NCI-H82 treated with DMSO at 0.1 percent for 48 hours (cell line): Measurements from ENCODE around the gene REXO1.
A peak's percentile ranks its signal among the peaks of the same experiment; 100 is the strongest.
"Not testable (repeated sequence)": the region's sequence is repeated elsewhere in the genome, so short reads cannot be mapped to it uniquely, and the experiment has no call there.

Experiments
- DNase-seq: peaks from one replicate; lab custom pipeline; 2025; ENCODE audit not compliant: unreplicated experiment; lab: John Stamatoyannopoulos, UW

The REXO1 gene

DNA sequence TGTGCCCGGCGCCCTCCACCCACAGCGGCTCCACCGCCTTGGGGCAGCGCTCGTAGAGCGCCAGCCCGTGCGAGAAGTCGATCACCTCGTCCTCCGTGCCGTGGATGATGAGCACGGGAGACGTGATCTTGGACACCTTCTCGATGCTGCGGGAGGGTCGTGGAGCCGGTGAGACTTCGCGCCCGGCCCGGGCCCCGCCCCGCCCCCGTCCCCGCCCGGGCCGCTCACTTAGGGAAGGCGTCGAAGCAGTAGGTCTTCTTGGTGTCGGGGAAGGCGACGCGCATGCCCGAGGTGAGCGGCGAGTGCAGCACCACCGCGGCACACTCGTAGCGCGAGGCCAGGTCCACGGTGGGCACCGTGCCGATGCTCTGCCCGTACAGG is 29.0 kb upstream of the REXO1 start:
- not testable (repeated sequence) for DNase-seq

DNA sequence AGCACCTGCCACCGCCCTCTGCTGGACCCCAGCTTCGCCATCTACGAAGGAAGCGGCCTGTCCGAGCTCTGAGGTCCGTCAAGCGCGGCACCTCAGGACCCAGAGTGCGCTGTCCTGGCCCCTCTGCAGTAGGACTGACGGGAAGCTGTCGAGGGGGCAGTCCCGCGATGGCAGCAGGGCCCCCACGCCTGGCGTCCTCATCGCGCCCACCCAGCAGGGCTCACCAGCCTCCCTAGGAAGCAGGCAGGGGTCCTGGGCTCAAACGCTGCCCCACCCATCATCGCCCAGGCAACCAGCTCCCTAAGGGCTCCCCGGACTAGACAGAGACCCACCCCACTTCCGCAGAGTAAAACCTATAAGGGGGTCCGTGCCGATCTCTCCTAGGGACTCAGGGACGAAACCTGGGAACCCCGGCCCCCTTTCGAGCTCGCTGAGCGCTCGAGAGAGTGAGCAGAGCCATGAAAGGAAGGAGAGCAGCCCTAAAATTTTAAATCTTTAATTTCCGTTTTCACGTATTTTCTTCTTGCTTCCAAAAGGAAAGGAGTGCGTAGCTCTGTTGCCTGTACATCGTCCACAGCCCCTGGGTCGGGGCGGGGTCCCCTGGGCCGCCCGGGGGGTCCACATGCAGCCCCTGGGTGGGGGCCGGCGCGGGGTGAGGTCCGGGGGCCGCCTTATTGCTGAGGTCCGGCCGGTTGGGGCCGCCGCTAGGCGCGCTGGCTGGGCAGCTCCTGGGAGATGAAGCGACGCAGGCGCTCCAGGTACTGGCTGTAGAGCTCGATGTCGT is 28.4 kb upstream of the REXO1 start:
- DNase-seq = not testable (repeated sequence)

- DNase-seq = peak; percentile 59
Observed at GRCh38 chr19:1875646-1876495, 27.6 kb upstream of the REXO1 start.

- DNase-seq = not testable (repeated sequence)
Observed at GRCh38 chr19:1875265-1875645, 27.0 kb upstream of the REXO1 start.

- no peak for DNase-seq
Observed at GRCh38 chr19:1874554-1875185, 26.4 kb upstream of the REXO1 start.

- DNase-seq = no peak
Observed at GRCh38 chr19:1873524-1874473, 25.5 kb upstream of the REXO1 start.

- no peak for DNase-seq
Observed at GRCh38 chr19:1872807-1873523, 24.7 kb upstream of the REXO1 start.

GRCh38 chr19:1871630-1872029 is 23.3 kb upstream of the REXO1 start:
- no peak for DNase-seq

- DNase-seq = no peak
Observed at GRCh38 chr19:1871140-1871597, 22.9 kb upstream of the REXO1 start.

DNA sequence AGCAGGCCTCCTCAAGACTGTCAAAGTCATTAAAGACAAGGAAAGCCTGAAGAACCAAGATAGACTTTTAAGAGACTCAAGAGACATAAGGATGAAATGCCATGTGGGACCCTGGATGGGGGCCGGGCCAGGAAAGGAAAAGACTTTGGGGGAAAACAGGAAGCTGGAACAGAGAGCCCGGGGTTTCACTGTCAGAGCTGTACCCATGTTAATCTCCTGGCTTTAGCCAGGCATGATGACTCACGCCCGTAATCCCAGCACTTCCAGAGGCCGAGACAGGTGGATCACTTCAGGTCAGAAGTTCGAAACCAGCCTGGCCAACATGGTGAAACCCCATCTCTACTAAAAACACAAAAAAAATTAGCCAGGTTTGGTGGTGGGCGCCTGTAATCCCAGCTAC is 20.7 kb upstream of the REXO1 start:
- DNase-seq = no peak

- no peak for DNase-seq
Observed at GRCh38 chr19:1867349-1867724, 19.1 kb upstream of the REXO1 start.

DNA sequence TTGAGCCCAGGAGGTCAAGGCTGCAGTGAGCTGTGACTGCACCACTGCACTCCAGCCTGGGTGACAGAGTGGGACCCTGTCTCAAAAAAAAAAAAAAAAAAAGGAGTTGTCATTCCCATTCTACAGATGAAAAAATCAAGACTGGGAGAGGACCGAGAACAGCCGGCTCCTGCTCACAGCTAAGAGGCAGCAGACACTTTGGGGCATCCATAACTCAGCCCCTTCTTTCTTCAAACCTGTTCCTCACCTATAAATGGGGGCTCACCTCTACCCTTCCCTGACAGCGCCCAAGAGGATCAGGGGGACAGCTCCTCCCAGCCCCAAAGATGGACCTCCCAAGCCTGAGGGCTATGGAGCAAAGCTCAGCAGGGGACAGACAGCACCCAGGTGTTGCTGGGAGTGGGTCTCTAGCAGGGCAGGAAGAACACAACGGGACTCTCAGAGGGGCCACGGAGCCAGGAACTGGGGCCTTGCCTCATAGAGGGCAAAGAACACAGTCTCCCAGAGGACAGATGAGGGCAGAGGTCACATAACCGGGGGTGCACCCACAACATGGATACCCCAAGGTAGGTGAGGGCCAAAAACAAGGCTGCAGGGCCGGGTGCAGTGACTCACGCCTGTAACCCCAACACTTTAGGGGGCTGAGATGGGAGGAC is 18.5 kb upstream of the REXO1 start:
- DNase-seq = no peak

GRCh38 chr19:1865172-1866010 is 17.1 kb upstream of the REXO1 start:
- no peak for DNase-seq

- no peak for DNase-seq
Observed at GRCh38 chr19:1864480-1865171, 16.3 kb upstream of the REXO1 start.

DNA sequence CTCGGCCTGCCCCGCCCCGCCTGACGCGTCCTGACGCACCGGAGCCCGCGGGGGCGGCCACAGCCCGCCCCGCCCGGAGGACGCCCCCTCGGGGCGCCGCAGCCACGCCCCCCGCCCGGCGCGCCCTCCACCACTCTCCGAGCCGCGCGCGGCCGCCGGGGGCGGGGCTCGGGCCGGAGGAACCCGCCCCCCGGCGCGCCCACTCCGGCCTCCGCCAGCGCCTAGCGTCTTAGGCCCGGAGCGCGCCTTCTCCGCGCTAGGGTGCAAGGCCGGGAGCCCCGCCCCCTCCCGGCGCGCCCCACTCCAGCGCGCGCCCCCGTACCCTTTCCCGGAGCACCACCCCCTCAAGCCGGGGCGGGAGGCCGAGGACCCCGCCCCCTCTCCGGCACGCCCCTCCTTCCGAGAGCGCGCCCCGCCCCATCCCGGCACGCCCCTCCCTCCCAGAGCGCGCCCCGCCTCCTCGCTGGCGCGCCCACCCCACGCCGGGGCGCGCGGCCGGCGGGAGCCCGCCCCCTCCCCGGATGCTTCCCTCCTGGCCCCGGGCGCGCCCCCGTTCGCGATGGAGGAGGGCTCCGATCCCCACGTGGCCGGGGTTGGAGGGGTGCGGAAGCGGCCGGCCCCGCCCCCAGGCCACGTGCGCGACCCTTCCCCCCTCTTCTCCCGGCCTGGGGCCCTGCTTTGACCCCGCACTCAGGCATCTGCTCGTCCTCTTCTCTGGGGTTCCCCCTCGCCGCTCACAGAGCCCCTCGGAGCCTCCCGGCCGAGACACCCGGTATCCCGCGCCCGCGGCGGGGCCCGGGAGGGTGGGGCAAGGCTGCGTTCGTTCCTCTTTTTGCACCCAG is 15.6 kb upstream of the REXO1 start:
- DNase-seq = peak; percentile 65

DNA sequence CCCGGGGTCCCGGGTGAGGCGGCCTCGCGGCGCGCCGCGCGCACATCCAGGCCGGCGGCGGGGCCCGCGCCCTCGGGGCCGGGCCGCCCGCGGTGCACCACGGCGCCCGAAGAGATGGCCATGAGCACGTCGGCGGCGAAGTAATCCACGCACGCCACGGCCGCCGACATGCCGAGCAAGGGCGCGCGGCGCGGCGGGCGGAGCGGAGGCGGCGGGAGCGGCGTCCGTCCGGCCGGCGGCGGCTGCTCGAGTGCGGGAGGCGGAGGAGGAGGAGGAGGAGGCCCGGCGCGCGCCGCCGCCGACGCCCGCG is 15.0 kb upstream of the REXO1 start, which contains the start of gene KLF16:
Gene KLF16 (minus strand): TSS at position 252 of the 310 bp plus-strand sequence. CDS start 82 bp downstream, at position 170.
- no peak for DNase-seq
